GM21576 (cell line): Measurements from ENCODE around the gene CLBA1.

Experiments
- ATAC-seq: cut with Tn5 transposase; IDR thresholded peaks from one replicate; pipeline ENCODE4 v1.9.1; 2021; ENCODE audit warnings: mild to moderate bottlenecking, moderate library complexity; ENCODE audit not compliant: unreplicated experiment

The CLBA1 gene

GRCh38 chr14:105043641-105044040, 58.1 kb downstream of the CLBA1 start:
- ATAC-seq = no peak
